HG02852 (cell line): ENCODE data around the gene RPS19.
"Not testable (repeated sequence)": the region's sequence is repeated elsewhere in the genome, so short reads cannot be mapped to it uniquely, and the experiment has no call there.

Experiments used
- ATAC-seq: cut with Tn5 transposase; IDR thresholded peaks from one replicate; pipeline ENCODE4 v1.9.1; 2021; ENCODE audit warnings: mild to moderate bottlenecking, moderate library complexity; ENCODE audit not compliant: unreplicated experiment

RPS19 gene

DNA sequence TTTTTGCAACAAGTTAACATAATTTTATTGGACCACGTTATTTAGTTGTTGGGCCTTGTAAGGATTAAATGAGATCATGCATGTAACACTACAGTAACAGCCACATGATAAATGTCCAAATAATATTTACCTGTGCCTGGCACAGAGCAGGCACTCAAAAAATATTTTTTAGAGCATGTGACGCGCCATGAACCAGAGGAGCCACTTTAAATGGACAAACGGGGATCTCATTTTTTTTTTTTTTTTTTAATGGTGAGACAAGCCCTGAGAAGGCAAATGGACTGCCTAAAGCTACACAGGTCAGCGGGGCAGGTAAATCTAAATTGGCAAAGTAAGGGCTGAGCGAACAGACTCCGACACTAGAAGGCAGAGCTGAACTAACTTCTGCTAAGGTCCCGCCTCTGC is 840 bp upstream of the RPS19 start:
- no peak for ATAC-seq

DNA sequence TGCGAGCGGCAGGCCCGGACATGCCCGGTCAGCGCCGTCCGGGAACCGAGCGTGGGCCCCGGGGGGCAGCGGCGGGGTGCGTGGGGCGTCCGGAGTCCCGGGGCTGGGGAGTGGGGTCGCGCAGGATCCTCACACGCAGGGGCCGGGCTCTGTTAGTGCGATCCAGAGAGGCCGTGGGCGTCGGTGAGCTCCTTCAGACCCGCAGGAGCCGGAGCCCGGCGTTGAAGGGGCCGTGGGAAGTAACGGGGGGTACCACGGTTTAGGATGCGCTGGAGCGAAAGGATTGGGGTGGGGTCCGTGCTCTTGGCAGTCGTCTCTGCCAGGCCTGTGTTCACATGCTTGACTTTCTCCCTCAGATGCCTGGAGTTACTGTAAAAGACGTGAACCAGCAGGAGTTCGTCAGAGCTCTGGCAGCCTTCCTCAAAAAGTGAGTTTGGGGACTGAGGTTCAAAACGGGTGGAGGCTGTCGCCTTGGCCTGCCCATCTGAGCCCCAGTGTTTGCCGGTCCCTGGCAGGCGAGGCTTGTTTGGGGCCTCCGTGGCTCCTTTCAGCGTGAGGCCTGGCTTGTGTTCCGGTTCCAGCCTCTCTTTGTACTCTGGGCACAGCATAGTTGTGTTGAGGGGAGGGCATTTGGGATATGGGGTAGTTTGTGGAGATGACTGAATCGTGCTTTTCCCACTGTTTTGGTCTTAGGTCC is 512 bp downstream of the RPS19 start:
- peak; percentile 28 for ATAC-seq

DNA sequence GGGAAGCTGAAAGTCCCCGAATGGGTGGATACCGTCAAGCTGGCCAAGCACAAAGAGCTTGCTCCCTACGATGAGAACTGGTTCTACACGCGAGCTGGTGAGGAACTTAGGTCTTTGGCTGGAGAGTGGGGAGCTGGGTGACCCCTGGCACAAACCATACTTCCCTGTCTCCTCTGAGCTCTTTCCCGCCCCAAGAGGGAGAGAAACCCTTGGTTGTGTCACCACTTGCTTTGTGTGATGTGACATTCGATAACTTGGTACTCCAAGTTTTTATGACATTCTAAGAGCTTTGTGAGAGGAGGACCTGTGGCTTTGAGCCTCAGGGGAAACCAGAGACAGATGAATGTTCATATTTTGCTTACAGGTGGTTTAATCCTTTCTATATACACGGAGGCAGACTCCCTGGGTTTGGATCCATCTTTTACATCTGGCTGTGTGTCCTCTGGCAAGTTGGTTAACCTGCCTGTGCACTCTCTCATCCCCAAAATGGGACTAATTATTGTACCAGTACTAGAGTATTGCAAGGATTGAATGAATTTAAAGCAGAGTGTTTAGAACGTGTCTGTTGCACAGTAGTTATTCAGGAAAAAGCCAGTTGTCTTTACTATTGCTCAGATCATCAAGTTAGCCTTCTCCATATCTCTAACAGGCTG is 1.2 kb downstream of the RPS19 start:
- ATAC-seq = no peak

DNA sequence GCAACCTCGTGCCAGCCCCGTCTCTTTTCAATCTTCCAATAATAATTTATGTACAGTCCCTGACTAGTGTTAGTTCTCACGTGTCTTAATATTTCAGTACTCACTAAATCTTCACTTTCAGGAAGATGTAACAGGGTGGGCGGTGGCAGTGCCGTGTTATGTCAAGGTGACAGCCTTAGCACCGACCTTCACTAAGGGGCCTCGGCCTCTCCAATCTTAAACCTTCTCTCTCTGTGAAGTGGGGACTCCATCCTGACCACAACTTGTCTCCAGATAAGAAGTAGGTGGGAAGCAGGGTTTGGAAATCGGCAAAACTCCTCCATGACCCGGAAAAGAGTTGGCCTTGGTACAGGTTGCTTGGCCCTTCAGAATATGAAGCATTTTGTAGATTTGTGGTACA is 1.8 kb downstream of the RPS19 start:
- no peak for ATAC-seq

DNA sequence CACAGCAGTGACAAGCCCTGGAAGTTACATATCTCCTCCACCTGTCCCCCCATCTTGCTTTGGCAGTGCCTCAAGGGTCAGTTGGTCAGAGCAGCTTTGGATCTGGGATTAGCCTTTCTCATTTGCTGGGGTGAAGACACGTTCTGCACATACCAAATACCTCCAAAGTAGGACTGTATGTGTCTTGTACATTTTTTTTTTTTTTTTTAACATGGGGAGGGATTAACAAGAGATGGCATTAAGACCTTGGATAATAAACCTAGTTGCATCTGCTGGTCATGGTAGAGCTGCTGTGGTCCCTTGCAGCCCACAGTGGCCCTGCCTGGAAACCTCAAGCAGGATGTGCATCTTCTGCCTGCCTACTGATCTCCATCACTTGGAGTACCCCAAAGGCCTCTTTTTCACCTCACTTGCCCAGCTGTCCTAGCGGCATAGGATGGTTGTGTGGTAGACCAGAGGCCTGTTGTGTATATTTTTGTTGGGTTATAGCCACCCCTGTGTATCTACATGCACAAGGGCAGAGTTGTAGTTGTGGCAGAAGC is 2.5 kb downstream of the RPS19 start:
- no peak for ATAC-seq

DNA sequence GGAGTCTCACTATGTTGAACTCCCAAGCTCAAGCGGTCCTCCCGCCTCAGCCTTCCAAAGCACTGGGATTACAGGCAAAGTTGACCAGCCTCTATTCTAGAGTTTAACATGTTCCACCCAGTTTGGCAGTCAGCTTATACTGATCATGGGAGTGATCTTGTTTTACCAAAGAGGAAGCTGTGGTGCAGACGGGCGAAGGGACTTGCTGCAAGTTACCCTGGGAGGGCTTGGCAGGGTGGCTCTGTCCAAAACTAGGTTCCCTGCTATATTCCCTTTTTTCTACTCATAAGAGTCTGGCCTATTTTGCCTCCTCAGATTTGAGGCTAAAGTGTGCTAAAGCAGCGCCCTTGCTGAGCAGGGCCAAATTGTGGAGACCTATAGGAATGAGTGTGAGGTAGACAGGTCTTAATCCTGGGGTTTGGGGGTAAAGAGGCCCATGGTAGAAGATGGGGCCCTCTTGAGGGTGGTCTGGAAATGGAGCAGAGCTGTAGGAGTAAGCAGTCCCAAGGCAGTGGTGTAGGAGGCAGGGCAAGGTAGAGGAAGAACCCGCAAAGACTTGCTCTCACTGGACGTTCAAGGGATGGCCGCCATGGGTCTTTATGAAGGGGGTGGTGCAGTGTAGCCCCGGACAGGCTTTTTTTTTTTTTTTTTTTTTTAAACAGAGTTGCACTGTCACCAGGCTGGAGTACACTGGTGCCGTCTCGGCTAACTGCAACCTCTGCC is 3.3 kb downstream of the RPS19 start:
- ATAC-seq = no peak

DNA sequence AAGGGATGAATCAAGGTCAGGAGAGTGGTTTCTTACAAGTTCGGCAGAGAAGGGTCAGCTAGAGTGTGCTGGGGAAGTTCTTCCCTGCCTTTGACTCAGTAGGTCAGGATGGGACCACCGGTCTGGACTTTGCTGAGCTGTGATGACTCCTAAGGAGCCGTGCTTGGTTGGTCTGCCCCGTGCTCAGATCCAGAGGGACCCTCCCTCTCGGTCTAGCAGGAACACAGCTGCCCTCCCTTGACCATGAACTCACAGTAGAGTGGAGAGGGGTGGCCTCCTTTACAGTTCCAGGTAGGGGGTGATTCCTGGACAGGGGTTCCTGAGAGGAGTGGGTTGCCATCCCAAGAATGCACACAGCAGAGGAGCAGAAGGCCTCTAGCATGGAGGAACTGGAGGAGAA is 4.3 kb downstream of the RPS19 start:
- no peak for ATAC-seq

DNA sequence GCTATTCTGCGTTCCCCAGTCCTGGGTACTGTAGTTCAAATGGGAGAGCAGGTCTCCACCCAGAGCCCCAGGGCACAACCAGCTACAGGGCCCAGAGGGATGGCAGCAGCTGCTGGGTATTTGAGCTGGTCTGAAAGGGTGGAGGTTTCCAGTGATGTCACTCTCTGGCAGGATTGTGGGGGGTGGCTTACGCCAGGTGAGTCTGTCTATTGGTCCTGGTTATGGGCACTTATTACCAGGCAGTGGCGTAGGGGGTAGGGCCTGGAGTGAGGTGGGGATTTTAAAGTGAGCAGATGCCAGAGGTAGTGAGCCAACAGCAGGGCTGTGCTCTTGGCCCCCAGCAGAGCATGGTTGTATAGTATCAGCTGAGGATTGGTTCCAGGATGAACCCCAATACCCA is 6.2 kb downstream of the RPS19 start:
- no peak for ATAC-seq

DNA sequence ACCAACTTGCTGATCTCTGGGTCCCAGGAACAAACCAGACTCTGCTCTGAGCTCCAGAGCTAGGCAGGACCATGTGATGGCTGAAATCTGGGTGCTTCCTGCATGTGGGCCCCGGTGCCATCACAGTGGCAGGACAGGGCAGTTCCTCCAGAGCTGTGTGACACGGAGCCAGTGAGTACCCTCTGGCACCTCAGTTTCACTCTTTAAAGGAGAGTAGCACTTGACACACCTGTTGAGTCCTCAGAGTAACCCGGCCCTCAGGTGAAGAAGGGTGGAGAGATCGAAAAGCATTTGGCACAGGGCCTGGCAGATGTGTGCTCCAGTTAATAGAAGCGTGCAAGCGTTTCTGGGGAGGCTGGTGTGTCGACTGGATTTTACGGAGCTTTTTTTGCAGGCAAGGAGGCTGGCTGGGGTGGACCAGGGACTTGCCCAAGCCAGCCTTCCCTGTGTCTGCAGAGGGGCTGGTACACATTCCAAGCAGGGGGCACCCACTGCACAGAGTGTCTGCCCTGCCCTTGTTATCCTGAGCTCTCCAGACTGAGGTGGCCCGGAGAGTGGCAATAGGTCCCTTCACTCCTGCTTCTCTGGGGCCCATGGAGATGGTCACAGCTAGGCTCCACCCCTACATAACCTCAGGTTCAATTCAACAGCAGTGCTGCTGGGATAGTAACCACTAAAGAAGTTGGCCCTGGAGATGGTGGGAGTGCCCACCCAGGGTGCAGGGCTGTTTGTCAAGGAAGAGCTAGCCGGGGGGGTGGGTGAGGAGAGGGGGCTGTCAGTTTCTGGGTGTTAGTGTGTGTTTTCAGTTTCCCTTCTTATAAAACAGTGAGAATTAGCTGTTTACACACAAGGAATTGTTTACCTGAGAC is 8.3 kb downstream of the RPS19 start:
- ATAC-seq = no peak

DNA sequence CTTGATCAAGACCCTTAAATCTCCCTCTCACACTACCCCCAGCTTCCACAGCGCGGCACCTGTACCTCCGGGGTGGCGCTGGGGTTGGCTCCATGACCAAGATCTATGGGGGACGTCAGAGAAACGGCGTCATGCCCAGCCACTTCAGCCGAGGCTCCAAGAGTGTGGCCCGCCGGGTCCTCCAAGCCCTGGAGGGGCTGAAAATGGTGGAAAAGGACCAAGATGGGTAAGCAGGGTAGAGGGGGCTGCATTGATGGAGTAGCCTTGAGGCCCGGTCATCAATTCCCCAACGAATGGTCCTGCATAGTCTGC is 8.9 kb downstream of the RPS19 start:
- no peak for ATAC-seq

DNA sequence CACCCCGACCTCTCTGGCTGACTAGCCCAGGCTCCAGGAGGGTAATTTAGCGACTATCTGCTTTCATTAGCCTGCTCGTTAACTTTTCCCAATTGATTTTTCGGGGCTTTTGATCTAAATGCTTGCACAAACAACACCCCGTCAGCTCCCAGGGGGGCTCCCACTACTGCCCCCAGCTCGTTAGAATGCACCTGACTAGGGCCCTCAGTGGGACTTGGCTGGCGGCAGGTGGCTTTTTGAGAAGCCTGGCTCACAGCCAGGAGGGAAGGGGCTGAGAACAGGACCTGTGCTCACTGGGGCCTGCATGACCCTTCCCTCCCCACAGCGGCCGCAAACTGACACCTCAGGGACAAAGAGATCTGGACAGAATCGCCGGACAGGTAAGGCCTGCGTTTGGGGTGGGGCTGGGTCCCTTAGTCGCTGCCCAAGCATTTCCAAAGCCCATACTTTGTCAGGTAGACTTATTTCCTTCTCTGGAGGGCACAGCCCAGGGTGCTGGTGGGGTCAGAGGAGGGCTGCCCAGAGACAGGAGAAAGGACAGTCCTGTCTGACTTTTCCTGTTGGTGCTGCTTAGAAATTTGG is 9.4 kb downstream of the RPS19 start:
- no peak for ATAC-seq

DNA sequence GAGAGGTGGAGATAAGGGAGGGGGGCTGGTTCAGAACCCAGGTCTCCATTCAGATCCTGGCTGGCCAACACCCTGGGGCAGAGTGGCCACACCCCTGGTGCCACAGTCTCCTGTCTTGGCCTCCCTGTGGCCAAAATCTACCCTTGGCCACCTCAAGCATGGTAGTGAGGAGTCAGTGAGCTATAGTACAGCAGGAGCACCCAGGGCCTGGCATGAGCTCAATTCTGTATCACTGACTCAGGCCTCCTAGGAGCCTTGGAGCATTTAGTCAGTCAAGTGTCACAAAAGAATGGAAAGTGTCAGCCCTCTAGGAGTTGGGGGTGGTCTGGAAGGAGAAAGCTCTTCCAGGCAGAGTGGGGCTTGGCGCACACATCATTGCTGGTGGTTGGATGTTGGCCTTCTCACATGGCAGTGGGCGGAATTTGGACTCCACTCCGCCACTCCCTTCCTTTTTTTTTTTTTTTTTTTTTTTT is 10.4 kb downstream of the RPS19 start:
- no peak for ATAC-seq

DNA sequence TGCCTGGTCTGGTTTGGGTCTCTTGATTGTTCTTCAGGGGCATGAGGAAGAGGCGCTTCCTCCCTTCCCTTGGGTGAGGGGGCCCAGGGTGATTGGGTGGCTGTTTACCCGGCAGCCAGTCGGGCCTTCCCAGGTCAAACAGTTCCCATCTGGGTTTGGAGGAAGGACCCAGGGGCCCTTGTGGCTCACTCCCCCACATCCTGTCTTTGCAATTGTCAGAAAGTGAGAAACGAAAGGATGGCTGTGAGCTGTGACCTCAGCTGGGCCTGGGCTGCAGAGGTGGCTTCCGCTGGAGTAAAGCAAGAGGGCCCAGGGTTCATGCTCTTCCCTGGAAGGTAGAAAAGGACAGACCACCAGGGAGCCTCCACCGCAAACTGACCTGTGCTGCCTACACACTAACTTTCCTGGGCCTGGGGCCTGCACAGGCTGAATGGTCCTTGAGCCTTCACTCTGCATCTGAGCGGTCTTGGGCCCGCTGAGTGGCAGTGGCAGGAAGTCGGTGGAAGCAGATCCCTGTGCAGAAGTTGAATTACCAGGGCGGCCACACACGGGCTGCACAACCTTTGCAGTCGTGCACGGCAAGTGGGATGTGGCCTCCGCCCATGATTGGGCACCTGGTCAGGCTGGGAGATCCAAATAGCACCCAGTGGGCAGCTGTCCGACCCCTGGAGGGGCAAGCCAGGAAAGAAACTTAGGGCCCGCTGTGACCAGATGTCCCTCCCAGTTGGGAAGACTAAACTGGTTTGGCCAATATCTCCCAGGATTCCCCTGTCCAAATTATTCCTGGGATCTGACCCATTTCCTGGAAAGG is 11.7 kb downstream of the RPS19 start:
- ATAC-seq = peak; percentile 51

DNA sequence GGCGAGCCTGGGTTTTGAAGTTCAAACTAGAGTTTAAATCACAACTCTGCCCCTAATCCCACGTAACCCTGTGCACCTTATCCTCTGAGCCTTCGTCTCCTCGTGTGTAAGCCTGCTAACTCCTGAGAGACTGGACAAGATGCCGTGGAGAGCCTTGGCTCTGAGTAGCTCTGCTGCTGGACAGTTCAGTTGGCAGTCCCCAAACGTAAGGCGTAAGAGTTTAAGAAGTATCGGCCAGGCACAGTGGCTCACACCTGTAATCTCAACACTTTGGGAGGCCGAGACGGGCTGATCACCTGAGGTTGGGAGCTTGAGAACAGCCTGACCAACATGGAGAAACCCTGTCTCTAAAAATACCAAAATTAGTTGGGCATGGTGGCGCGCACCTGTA is 12.3 kb downstream of the RPS19 start:
- no peak for ATAC-seq

DNA sequence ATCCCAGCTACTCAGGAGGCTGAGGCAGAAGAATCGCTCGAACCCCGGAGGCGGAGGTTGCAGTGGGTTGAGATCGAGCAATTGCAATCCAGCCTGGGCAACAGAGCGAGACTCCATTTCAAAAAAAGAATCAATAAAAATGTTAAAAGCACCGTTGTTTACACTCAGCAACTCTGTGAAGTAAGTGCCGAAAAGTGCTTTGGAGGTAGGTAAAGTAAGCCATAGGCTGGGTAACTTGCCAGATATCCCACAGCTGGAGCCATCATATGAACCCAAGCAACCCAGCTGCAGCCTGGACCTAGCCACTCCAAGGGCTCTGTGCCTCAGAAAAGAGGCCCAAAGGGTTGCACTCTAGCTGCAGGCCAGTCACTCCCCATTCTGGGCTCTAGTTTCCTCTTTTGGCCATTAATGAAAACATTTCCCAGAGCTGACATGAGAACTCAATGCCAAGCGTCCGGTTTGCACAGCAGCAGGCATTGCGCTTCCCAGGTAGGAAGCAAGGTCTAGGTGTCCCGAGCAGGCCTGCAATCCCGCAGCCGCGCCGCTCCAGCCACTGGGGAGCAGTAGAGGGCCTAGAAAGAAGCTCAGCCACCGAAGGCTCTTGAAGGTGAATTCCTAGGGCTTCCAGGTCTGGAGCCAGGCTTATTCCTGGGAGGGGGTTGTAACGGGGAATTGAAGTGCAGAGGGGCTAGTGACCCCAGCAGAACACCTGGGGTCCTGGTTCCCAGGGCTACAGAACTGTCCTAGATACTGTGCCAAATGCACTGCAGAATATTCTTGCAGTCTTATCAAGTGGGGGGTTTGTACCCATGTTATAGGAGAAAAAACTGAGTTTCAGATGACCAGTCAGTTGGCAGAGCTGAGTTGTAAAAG is 13.0 kb downstream of the RPS19 start:
- no peak for ATAC-seq

DNA sequence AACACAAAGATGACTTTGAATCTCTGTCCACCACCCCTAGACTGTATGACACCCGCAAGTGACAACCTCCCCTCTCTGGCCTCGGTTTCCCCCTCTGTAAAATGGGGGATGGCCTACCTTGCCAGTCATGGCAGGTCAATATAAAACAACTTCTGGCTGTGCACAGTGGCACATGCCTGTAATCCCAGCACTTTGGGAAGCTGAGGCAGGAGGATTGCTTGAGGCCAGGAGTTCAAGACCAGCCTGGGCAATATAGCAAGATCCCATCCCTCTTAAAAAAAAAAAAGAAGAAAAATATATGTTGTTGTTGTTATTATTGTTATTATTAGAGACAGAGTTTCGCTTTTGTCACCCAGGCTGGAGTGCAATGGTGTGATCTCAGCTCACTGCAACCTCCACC is 15.9 kb downstream of the RPS19 start:
- ATAC-seq = not testable (repeated sequence)

DNA sequence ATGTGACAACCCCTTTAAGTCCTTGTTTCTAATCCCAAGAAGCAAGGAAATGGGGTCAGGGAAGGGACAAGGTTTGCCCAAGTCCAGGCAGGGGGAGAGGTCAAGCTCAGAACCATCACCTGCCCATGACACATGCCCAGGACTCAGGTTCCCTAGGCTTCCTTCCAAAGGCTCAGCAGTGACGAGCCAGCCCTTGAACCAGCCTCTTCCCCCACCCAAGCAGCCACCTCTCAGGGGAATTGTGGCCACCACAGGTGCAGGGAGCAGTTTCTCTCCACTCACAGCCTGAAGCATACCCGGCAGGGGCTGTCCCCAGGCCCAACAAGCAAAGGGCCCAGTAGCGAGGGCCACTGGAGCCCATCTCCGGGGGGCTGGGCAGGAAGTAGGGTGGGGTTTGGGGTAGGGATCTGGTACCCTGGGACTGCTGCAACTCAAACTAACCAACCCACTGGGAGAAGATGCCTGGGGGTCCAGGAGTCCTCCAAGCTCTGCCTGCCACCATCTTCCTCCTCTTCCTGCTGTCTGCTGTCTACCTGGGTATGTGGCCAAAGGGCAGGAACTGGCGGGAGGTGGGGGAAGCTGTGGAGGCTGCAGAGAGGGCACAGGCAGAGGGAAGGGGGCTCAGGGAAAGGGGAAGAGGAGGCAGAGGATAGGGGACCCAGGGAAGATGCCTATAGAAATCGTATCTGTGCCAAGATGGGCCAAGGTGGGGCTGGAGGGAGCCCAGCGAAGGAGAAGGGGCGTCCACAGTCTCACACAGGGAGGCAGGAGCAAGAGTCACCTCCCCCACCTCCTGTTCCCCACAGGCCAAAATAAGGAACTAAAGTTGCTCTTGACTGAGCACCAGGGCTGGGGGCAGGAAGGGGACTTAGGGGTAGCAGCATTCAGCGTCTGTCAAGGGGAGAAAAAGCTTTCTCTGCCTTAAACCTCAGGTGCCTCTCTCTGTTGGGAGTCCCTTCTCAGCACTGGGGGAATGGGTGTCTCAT is 17.1 kb downstream of the RPS19 start, which contains the start of gene CD79A:
Gene CD79A (plus strand): TSS at position 433 of the 986 bp plus-strand sequence. CDS start 26 bp downstream, at position 459.
- peak; percentile 59 for ATAC-seq
